ENCODE results near the gene LPCAT1. TPM values are rescaled to one million over a fixed set of nuclear protein-coding genes. Genes with fewer than 3 reads are reported as not detected.
"Not testable (repeated sequence)": the region's sequence is repeated elsewhere in the genome, so short reads cannot be mapped to it uniquely, and the experiment has no call there.

Gene LPCAT1
- total RNA-seq, 1 donor from 2014 or later = 74.8 TPM

DNA sequence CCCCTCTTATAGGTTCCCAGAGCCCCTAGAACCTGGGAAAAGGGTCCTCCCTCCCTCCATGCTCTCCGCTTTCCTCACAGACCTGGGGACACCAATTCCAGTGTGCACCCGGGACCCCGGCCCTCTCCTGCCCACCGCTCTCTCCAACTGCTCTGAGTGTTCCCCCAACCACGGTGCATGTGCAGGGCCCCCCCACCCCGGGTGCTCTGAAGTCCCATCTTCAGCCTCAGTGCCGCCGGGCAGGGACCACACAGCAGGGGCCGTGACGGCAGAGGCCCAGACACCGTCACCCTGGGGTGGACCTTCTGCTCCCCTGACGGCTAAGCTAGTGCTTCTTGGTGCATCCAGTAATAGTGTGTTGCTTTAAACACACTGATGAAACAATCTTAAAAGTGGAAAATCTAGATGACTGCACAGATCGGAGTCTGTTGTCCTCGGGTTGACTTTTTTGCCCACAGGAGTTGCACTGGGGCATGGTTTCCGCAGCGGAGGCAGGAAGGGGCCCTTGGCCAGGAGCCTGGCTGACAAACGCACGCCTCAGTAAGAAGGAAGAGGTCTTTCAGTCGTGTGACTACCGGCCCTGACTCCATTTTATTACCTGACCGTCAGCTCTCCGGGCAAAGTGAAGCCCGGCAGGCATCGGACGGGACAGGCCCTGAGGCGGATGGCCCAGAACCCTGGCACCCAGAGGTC is 42.3 kb downstream of the LPCAT1 start:
- intact Hi-C loops (cut with micrococcal nuclease) = no loop called here

DNA sequence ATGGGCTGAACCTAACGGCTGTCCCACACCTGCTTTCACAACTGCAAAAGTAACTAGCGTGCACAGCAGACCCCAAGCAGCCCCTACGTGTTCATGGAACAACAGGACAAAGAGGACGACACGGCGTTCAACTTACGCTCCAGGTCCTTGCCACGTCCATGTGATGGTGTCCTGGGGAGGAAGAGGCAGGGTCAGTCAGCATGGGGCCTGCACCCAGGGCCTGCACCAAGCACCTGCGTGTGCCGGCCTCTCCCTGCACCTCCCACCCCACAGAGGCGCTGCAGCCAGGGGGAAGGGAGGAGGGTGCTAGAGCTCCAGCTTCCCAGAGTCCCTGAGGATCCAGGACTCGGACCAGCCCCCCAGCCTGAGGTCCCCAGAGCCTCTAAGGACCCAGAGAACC is 43.0 kb downstream of the LPCAT1 start:
- intact Hi-C loops (cut with micrococcal nuclease) = no loop called here

- intact Hi-C loops (cut with micrococcal nuclease) = no loop called here
These were observed 43.5 kb downstream of the LPCAT1 start for GRCh38 chr5:1480217-1480616.

GRCh38 chr5:1479581-1480188 is 44.1 kb downstream of the LPCAT1 start:
- intact Hi-C loops (cut with micrococcal nuclease) = loop anchor here (1.0 kb wide), 2 partner anchors 162 to 166 kb away; no protein-coding TSS in a partner anchor

DNA sequence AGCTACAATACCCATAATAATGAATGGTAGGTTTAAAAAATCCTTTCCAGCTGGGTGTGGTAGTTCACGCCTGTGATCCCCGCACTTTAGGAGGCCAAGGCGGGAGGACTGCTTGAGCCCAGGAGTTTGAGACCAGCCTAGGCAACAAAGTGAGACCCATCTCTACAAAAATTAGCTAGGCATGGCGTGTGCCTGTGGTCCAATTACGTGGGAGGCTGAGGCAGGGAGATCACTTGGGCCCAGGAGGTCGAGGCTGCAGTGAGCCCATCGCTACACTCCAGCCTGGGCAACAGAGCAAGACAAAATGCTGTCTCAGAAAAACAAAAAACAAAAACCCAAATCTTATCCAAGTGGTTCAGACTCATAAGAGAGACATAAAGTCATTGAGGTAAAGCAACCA is 44.7 kb downstream of the LPCAT1 start:
- intact Hi-C loops (cut with micrococcal nuclease) = loop anchor here (1.0 kb wide), 2 partner anchors 162 to 166 kb away; no protein-coding TSS in a partner anchor

GRCh38 chr5:1478271-1479035 is 45.3 kb downstream of the LPCAT1 start:
- intact Hi-C loops (cut with micrococcal nuclease) = loop anchor here (1.0 kb wide), 2 partner anchors 163 to 167 kb away; no protein-coding TSS in a partner anchor

GRCh38 chr5:1477341-1477740 is 46.4 kb downstream of the LPCAT1 start:
- intact Hi-C loops (cut with micrococcal nuclease) = no loop called here

GRCh38 chr5:1476967-1477310 is 46.8 kb downstream of the LPCAT1 start:
- intact Hi-C loops (cut with micrococcal nuclease) = no loop called here

GRCh38 chr5:1476181-1476966 is 47.4 kb downstream of the LPCAT1 start:
- intact Hi-C loops (cut with micrococcal nuclease) = no loop called here

DNA sequence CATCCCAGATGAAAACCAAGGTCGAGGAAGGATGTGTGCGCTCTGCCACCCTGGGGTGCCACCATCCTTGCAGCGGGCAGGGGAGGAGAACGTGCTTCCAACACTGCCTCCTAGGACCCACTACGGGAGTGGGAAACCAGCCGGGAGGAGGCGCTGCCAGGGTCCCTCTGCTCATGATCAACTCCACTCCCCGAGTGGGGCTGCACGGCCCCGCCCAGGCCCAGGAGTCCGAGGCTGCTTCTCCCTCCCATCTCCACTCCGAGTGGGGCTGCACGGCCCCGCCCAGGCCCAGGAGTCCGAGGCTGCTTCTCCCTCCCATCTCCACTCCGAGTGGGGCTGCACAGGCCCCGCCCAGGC is 48.2 kb downstream of the LPCAT1 start:
- intact Hi-C loops (cut with micrococcal nuclease) = not testable (repeated sequence)

GRCh38 chr5:1474866-1475543 is 48.8 kb downstream of the LPCAT1 start:
- intact Hi-C loops (cut with micrococcal nuclease) = no loop called here

- intact Hi-C loops (cut with micrococcal nuclease) = no loop called here
These were observed 49.4 kb downstream of the LPCAT1 start for GRCh38 chr5:1474183-1474839.

GRCh38 chr5:1473746-1474145 is 50.0 kb downstream of the LPCAT1 start:
- intact Hi-C loops (cut with micrococcal nuclease) = no loop called here

DNA sequence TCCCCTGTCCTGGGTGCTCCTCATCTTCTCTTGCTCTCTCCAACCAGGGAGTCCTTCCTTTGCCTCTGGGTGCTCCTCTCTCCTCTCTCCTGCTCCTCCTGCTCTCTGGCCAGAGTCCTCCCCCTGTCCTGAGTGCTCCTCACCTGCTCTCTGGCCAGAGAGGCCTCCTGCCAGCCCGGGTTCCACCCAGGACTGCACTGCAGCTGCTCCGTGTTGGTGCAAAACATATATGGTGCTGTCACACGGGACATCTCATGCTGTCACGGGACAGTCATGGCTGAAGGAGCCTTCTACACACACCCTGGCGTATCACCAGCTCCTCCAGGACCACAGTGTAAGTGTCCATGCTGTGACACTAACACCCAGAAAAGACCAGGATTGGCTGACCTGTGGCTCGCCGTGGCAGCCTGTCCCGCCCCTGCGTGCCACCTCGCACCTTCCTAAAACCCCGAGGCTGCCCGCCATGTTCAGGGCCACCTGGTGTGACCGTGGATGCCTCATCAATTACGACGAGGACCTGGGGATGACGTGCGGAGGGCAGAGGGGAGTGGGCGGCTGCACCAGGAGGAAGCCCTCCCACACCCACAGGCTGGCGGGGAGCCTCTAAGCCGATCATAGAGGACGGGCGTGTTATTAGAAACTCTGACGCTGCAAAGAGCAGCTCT is 50.7 kb downstream of the LPCAT1 start:
- intact Hi-C loops (cut with micrococcal nuclease) = no loop called here

- intact Hi-C loops (cut with micrococcal nuclease) = no loop called here
These were observed 51.5 kb downstream of the LPCAT1 start for GRCh38 chr5:1471997-1472963.

DNA sequence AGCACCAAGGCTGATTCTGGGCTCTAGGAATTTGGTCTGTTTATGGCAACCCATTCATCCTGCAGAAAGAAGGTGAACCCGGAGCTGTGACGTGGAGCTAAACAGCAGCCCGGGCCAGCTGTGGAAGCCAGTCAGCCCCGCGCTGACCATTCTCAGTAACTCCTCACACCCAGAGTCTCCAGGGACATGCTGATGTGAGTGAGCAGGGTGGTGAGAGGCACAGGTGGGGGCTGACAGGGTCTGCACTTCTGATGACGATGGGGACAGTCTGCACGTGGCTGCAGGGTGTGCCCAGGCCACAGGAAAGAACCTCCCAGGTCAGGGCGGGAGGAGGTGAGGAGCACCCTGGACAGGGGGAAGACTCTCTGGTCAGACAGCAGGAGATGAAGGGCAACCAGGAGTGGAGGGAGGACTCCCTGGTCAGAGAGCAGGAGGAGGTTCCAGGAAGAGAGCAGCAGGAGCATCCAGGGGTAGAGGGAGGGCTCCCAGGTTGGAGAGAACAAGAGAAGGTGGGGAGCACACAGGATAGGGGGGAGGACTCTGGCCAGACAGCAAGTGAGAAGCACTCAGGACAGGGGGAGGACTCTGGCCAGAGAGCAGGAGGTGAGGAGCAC is 52.4 kb downstream of the LPCAT1 start:
- intact Hi-C loops (cut with micrococcal nuclease) = no loop called here

GRCh38 chr5:1470762-1471211 is 53.0 kb downstream of the LPCAT1 start:
- intact Hi-C loops (cut with micrococcal nuclease) = no loop called here

Measured in T-helper 1 cell treated with Interleukin-12 subunit alpha and Interleukin-12 subunit beta and Interleukin-4 antibody, amounts not matched to agents 30 ng/mL and 1 ng/mL, for 36 hours (primary cell).